CD4-positive, alpha-beta memory T cell (primary cell): Measurements from ENCODE around the gene RPS6KA3. TPM values are rescaled to one million over a fixed set of nuclear protein-coding genes. Genes with fewer than 3 reads are reported as not detected.
"Not testable (repeated sequence)": the region's sequence is repeated elsewhere in the genome, so short reads cannot be mapped to it uniquely, and the experiment has no call there.

Experiments used
- CTCF ChIA-PET: fragments of 350-600 bp; sonication (Branson Sonifier 250); formaldehyde crosslinking; loops from one replicate; lab custom pipeline; 2021; ENCODE audit warnings: inconsistent platforms; ENCODE audit not compliant: partially characterized antibody; lab: Charles Lee
- POLR2A ChIA-PET: fragments of 350-600 bp; sonication (Branson Sonifier 250); formaldehyde crosslinking; loops from one replicate; lab custom pipeline; 2021; ENCODE audit not compliant: partially characterized antibody; lab: Charles Lee
- DNase-seq, 5 donors: peaks; one replicate each; pipeline versions ENCODE4 v3.0.0 to v3.0.0-alpha.2; 2020 to 2022; ENCODE audit warnings: mixed read lengths in 1 of 5
- H3K27ac ChIP-seq: one replicate; pipeline ENCODE4 v1.7.0; 2013; ENCODE audit warnings: low read depth, low read length
- H3K27me3 ChIP-seq: 2 replicates; pipeline ENCODE4 v1.7.0; 2013; ENCODE audit warnings: mild to moderate bottlenecking, low read length, moderate library complexity; ENCODE audit not compliant: insufficient read depth
- H3K36me3 ChIP-seq: 2 replicates; pipeline ENCODE4 v1.7.0; 2013; ENCODE audit warnings: mild to moderate bottlenecking, low read length, moderate library complexity; ENCODE audit not compliant: insufficient read depth
- H3K4me1 ChIP-seq: 2 replicates; pipeline ENCODE4 v1.7.0; 2013; ENCODE audit warnings: mild to moderate bottlenecking, low read length, moderate library complexity; ENCODE audit not compliant: insufficient read depth
- H3K4me3 ChIP-seq, 2 donors: one replicate each; pipeline ENCODE4 v1.7.0; 2013; ENCODE audit warnings: low read length in 2 of 2, mild to moderate bottlenecking in 1 of 2
- H3K9me3 ChIP-seq, 2 donors: one replicate each; pipeline ENCODE4 v1.7.0; 2013; ENCODE audit warnings: low read length in 2 of 2, control low read depth in 1 of 2; ENCODE audit not compliant: control insufficient read depth in 1 of 2
- H3K27ac Mint-ChIP-seq, 7 donors: one replicate each; pipeline ENCODE4 v1.8.0; 2020 to 2021; ENCODE audit warnings: mixed read lengths in 7 of 7, mild to moderate bottlenecking in 6 of 7, inconsistent platforms in 3 of 7, moderate library complexity in 3 of 7
- H3K27me3 Mint-ChIP-seq, 2 donors: one replicate each; pipeline ENCODE4 v1.8.0; 2020 to 2021; ENCODE audit warnings: mixed read lengths in 2 of 2
- H3K36me3 Mint-ChIP-seq, 2 donors: one replicate each; pipeline ENCODE4 v1.8.0; 2020 to 2021; ENCODE audit warnings: mixed read lengths in 2 of 2, inconsistent platforms in 1 of 2, mild to moderate bottlenecking in 1 of 2
- H3K4me1 Mint-ChIP-seq, 4 donors: one replicate each; pipeline ENCODE4 v1.8.0; 2020 to 2021; ENCODE audit warnings: mixed read lengths in 4 of 4, mild to moderate bottlenecking in 1 of 4
- H3K4me3 Mint-ChIP-seq, 8 donors: one replicate each; pipeline ENCODE4 v1.8.0; 2020 to 2021; ENCODE audit warnings: mixed read lengths in 8 of 8, mild to moderate bottlenecking in 7 of 8, moderate library complexity in 6 of 8, inconsistent platforms in 3 of 8
- H3K9me3 Mint-ChIP-seq, 8 donors: one replicate each; pipeline ENCODE4 v1.8.0; 2020 to 2021; ENCODE audit warnings: mixed read lengths in 8 of 8, mild to moderate bottlenecking in 5 of 8, inconsistent platforms in 3 of 8, moderate library complexity in 1 of 8
- intact Hi-C: fragments of 100-400 bp; cut with micrococcal nuclease; formaldehyde crosslinking; loops from one replicate; pipeline ENCODE4 v1.15.1; 2023
- polyA plus RNA-seq, 2 donors: library from polyadenylated mRNA; unstranded; fragments of 300-500 nt; fragmentation: Illumina TruSeq; gene quantifications; one replicate each; pipeline ENCODE4 v1.2.3, GENCODE V29; 2021
- total RNA-seq, 2 experiments: library from RNA; stranded (reverse); gene quantifications; one replicate each; pipeline ENCODE4 v1.2.3, GENCODE V29; 2021

RPS6KA3 gene
- total and polyA plus RNA-seq, 4 experiments from 2014 or later = 39.7 to 139 (median 99.2) TPM

DNA sequence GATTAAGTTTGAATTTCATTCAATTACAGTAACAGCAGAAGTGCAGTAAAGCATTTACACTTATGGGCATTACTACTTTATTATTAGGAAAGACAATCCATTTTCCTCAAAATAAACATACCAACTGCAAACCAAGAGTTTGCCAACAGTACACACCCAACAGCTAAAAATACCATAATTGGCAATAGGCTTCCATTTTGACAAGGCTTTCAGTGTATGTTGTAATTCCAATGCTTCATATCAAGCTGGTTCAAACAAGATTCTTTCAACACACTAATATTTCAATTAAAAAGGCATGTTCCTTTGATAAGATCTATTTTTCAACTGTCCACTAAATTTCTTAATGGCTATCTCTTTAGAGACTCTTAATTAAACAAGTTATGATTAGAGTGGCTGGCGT is 137.2 kb downstream of the RPS6KA3 start:
- H3K27me3 ChIP-seq = no peaks in the 10 kb centered on the region
- H3K27ac Mint-ChIP-seq = peak overlapping the region in 1 of 7 donors; percentile 13
- intact Hi-C loops = loop anchor here (10.0 kb wide), 1 partner anchor 755 kb away; no protein-coding TSS in a partner anchor
- H3K4me3 Mint-ChIP-seq = no peak overlapping the region
- POLR2A ChIA-PET = no interaction called here
- peaks cover 29 to 31% of the 10 kb centered on the region in 2 donors for H3K36me3 Mint-ChIP-seq
- H3K4me3 ChIP-seq = no peak overlapping the region
- DNase-seq = no peak
- peaks cover 0 to 10% (median 3%) of the 10 kb centered on the region in 4 donors for H3K4me1 Mint-ChIP-seq
- no peaks in the 10 kb centered on the region for H3K9me3 Mint-ChIP-seq
- H3K36me3 ChIP-seq = peaks cover 11% of the 10 kb centered on the region
- H3K4me1 ChIP-seq = no peaks in the 10 kb centered on the region
- H3K27ac ChIP-seq = no peak overlapping the region
- CTCF ChIA-PET = interaction anchor here (0.7 to 1.5 kb wide), 3 partner anchors 8 to 224 kb away, joined by 3 to 4 read pairs (median 3); no protein-coding TSS in a partner anchor
- no peaks in the 10 kb centered on the region for H3K9me3 ChIP-seq
- no peaks in the 10 kb centered on the region for H3K27me3 Mint-ChIP-seq

- Histone ChIP-seq H3K36me3 (peaks cover 11% of the 10 kb centered on the region), H3K27ac (no peak overlapping the region), H3K4me1 (no peaks in the 10 kb centered on the region), H3K9me3 (no peaks in the 10 kb centered on the region), H3K27me3 (no peaks in the 10 kb centered on the region), H3K4me3 (no peak overlapping the region)
- intact Hi-C loops = loop anchor here (10.0 kb wide), 1 partner anchor 754 kb away; no protein-coding TSS in a partner anchor
- Mint-ChIP-seq H3K4me1 (peaks cover 0 to 10% (median 3%) of the 10 kb centered on the region in 4 donors), H3K4me3 (no peak overlapping the region), H3K36me3 (peaks cover 27 to 28% of the 10 kb centered on the region in 2 donors), H3K27ac (peak overlapping the region in 2 of 7 donors; percentile 68 to 88), H3K27me3 (no peaks in the 10 kb centered on the region), H3K9me3 (no peaks in the 10 kb centered on the region)
- no peak for DNase-seq
- POLR2A ChIA-PET = no interaction called here
- CTCF ChIA-PET = interaction anchor here (1.0 kb wide), 1 partner anchor 224 kb away, joined by 5 read pairs; no protein-coding TSS in a partner anchor
Measured at GRCh38 chrX:20128670-20129069, 138.0 kb downstream of the RPS6KA3 start.

DNA sequence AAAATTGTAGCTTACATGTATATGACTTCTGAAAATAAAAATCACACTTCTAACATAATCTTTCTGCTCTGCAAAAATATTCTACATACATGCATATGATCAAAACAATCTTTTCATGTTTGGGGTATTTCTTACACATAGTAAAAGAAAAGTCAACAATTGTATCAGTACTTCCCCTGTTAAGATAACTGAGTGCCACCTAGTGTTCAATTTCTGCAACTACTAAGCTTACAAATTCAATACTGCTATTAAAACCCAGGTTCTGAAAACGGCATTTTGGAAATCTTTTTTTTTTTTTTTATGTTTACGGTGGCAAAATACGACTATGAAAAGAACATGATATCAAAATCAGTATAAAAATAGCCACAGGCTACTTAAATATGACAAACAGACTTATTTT is 139.3 kb downstream of the RPS6KA3 start:
- CTCF ChIA-PET, H3K4me1 ChIP-seq, H3K27me3 Mint-ChIP-seq, H3K4me3 ChIP-seq, H3K27ac ChIP-seq, H3K9me3 Mint-ChIP-seq, H3K9me3 ChIP-seq, POLR2A ChIA-PET, H3K4me1 Mint-ChIP-seq, H3K4me3 Mint-ChIP-seq, H3K27me3 ChIP-seq, H3K36me3 ChIP-seq, H3K27ac Mint-ChIP-seq: not testable (repeated sequence)
- intact Hi-C loops = loop anchor here (10.0 kb wide), 1 partner anchor 753 kb away; no protein-coding TSS in a partner anchor
- peaks cover 20 to 21% of the 10 kb centered on the region in 2 donors for H3K36me3 Mint-ChIP-seq
- peak in 3 of 5 donors; percentile 14 to 32 (median 25) for DNase-seq

DNA sequence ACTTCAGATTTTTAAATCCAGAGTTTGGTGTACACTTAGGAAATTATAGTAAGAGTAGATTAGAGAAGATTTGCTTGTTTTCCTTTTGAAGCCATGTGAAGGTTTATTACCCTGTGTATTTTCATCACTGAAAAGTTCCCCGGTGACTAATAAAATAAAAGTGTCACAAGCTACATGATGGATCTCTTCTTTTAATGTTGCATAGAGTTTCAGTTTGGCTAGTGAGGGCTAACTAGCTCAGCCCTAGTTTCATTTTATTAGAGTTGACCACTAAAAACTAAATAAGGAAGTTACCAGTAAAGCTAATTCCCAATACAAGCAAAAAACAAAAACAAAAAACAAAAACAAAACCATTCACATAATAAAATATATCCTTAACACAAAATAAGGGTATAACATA is 139.9 kb downstream of the RPS6KA3 start:
- H3K27me3 ChIP-seq, H3K4me3 ChIP-seq, H3K36me3 ChIP-seq, H3K27ac ChIP-seq, POLR2A ChIA-PET, DNase-seq, H3K4me3 Mint-ChIP-seq, H3K4me1 ChIP-seq, H3K27me3 Mint-ChIP-seq, H3K4me1 Mint-ChIP-seq, H3K27ac Mint-ChIP-seq, H3K9me3 ChIP-seq, CTCF ChIA-PET, H3K9me3 Mint-ChIP-seq: not testable (repeated sequence)
- H3K36me3 Mint-ChIP-seq = peaks cover 14 to 18% of the 10 kb centered on the region in 2 donors
- intact Hi-C loops = loop anchor here (10.0 kb wide), 1 partner anchor 752 kb away; no protein-coding TSS in a partner anchor

- Mint-ChIP-seq H3K27me3 (no peaks in the 10 kb centered on the region), H3K4me1 (peaks cover 0 to 5% (median 0%) of the 10 kb centered on the region in 4 donors), H3K36me3 (peaks cover 8 to 11% of the 10 kb centered on the region in 2 donors), H3K9me3 (no peaks in the 10 kb centered on the region), H3K27ac (peak overlapping the region in 1 of 7 donors; percentile 47), H3K4me3 (no peak overlapping the region)
- H3K36me3 ChIP-seq = no peaks in the 10 kb centered on the region
- CTCF ChIA-PET = no interaction called here
- H3K27ac ChIP-seq = no peak overlapping the region
- POLR2A ChIA-PET = no interaction called here
- H3K27me3 ChIP-seq = no peaks in the 10 kb centered on the region
- intact Hi-C loops = loop anchor here (5.0 to 10.0 kb wide), 2 partner anchors 218 to 750 kb away; no protein-coding TSS in a partner anchor
- no peaks in the 10 kb centered on the region for H3K4me1 ChIP-seq
- H3K4me3 ChIP-seq = no peak overlapping the region
- DNase-seq = no peak
- H3K9me3 ChIP-seq = no peaks in the 10 kb centered on the region
Measured at GRCh38 chrX:20124964-20125363, 141.7 kb downstream of the RPS6KA3 start.

DNA sequence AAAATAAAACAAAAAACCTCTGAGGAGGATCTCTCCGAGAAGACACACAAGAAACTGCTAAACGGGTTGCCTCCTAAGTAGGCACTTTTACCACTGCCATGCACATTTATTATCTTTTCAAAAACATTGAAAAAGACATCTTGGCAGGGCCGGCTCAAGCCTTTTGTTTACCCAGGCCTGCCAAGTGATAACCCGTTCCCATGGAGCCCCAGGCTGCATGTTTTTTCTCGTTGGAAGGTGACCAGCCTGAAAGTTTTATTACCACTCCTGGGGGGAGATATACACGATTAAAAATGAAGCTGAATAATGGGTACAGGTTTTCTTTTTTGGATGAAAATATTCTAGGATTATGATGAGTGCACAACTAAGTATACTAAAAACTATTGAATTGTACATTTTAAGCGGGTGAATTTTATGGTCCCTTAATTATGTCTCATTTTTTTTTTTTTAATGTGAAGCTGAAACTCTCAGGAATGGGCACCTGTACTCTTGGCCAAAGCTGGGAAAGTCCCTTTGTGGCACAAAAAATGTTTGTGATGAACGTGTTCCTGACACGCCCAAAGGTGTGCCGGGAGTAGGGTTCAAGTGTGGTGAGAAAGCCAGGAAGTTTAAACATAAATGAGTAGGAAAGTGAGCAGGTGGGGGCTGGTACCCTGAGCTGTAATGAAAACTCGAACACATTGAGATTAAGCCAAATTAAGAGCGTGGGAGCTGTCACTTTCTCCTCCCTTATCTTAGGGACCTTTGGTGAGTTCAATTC is 148.5 kb downstream of the RPS6KA3 start:
- Mint-ChIP-seq H3K4me3 (no peak overlapping the region), H3K36me3 (peaks cover 0 to 6% of the 10 kb centered on the region in 2 donors), H3K27me3 (peaks cover 2 to 8% of the 10 kb centered on the region in 2 donors), H3K9me3 (no peaks in the 10 kb centered on the region), H3K4me1 (peaks cover 0 to 15% (median 2%) of the 10 kb centered on the region in 4 donors), H3K27ac (no peak overlapping the region)
- ChIA-PET POLR2A (no interaction called here), CTCF (no interaction called here)
- H3K4me3 ChIP-seq = no peak overlapping the region
- no peaks in the 10 kb centered on the region for H3K27me3 ChIP-seq
- no peaks in the 10 kb centered on the region for H3K9me3 ChIP-seq
- no peaks in the 10 kb centered on the region for H3K36me3 ChIP-seq
- no peaks in the 10 kb centered on the region for H3K4me1 ChIP-seq
- no peak overlapping the region for H3K27ac ChIP-seq
- no peak for DNase-seq
- intact Hi-C loops = no loop called here

DNA sequence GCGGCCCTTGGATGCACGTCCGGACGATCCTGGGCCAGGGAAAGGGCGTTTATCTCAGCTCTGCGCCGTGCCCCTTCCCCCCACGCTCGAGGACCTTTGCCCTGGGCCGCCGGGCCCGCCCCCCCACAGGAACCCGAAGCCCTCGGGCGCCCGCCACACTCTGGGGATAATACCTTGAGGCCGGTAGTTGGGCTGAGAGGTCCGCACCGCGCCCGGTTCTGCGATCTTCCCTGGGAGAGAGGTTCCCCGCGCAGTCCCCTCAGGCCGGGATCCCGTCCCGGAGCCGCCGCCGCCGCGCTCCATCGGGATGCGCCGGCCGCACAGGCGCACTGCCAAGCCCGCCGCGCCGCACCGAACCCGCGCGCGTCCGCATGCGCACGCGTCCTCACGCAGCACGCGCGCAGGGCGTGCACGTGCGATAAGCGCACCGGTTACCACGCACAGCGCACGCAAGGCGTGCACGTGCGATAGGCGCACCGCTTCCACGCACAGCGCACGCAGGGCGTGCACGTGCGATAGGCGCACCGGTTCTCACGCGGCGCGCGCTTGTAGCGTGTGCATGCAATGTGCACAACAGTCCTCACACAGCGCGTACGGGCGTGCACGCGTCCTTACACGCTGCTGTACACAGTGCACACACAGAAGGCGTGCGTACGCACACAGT is 150.0 kb downstream of the RPS6KA3 start, which contains the start of gene MAP7D2:
MAP7D2 (minus strand) TSS at position 331 of the 664 bp plus-strand sequence; CDS start at position 303, 28 bp downstream.
- POLR2A ChIA-PET = no interaction called here
- H3K4me1 Mint-ChIP-seq = peaks cover 0 to 15% (median 2%) of the 10 kb centered on the region in 4 donors

More for the DNA sequence above, 150.0 kb downstream of the RPS6KA3 start, which contains the start of gene MAP7D2:
- H3K27ac Mint-ChIP-seq = no peak within 1 kb of the TSS
- DNase-seq = no peak
- H3K4me1 ChIP-seq = no peaks in the 10 kb centered on the region
- CTCF ChIA-PET = no interaction called here
- no peaks in the 10 kb centered on the region for H3K36me3 ChIP-seq
- H3K27me3 Mint-ChIP-seq = peaks cover 2 to 8% of the 10 kb centered on the region in 2 donors
- intact Hi-C loops = no loop called here
- no peaks in the 10 kb centered on the region for H3K9me3 ChIP-seq
- H3K9me3 Mint-ChIP-seq = no peaks in the 10 kb centered on the region
- H3K4me3 ChIP-seq = no peak within 1 kb of the TSS
- H3K27me3 ChIP-seq = no peaks in the 10 kb centered on the region
- H3K36me3 Mint-ChIP-seq = peaks cover 0 to 6% of the 10 kb centered on the region in 2 donors
- H3K27ac ChIP-seq = no peak within 1 kb of the TSS
- peak within 1 kb of the TSS; percentile 10 to 61 (median 44) for H3K4me3 Mint-ChIP-seq
